Activated naive CD8-positive, alpha-beta T cell (primary cell): ENCODE data around the gene PDE4D.
"Not testable (repeated sequence)": the region's sequence is repeated elsewhere in the genome, so short reads cannot be mapped to it uniquely, and the experiment has no call there.

Experiments used
- H3K27ac Mint-ChIP-seq: one replicate; pipeline ENCODE4 v1.8.0; 2021; ENCODE audit warnings: mixed read lengths
- H3K27me3 Mint-ChIP-seq: one replicate; pipeline ENCODE4 v1.8.0; 2021; ENCODE audit warnings: mixed read lengths
- H3K36me3 Mint-ChIP-seq: one replicate; pipeline ENCODE4 v1.8.0; 2021; ENCODE audit warnings: mixed read lengths
- H3K4me1 Mint-ChIP-seq: one replicate; pipeline ENCODE4 v1.8.0; 2021; ENCODE audit warnings: low read depth, mixed read lengths
- H3K4me3 Mint-ChIP-seq: one replicate; pipeline ENCODE4 v1.8.0; 2021; ENCODE audit warnings: mild to moderate bottlenecking, mixed read lengths
- H3K9me3 Mint-ChIP-seq: one replicate; pipeline ENCODE4 v1.8.0; 2021; ENCODE audit warnings: low read depth, mixed read lengths

The PDE4D gene

GRCh38 chr5:59003641-59004040 lies 889.9 kb downstream of the PDE4D start:
- H3K27me3 Mint-ChIP-seq = no peaks in the 10 kb centered on the region
- H3K36me3 Mint-ChIP-seq = peaks cover 3% of the 10 kb centered on the region
- no peak overlapping the region for H3K4me3 Mint-ChIP-seq
- H3K27ac Mint-ChIP-seq = no peak overlapping the region
- no peaks in the 10 kb centered on the region for H3K9me3 Mint-ChIP-seq
- H3K4me1 Mint-ChIP-seq = peaks cover 72% of the 10 kb centered on the region

GRCh38 chr5:59003124-59003523 lies 890.4 kb downstream of the PDE4D start:
- H3K4me3 Mint-ChIP-seq = no peak overlapping the region
- H3K27me3 Mint-ChIP-seq = no peaks in the 10 kb centered on the region

GRCh38 chr5:59002162-59002825 lies 891.2 kb downstream of the PDE4D start:
- H3K4me1 Mint-ChIP-seq = peaks cover 64% of the 10 kb centered on the region
- no peaks in the 10 kb centered on the region for H3K9me3 Mint-ChIP-seq
- peaks cover 3% of the 10 kb centered on the region for H3K36me3 Mint-ChIP-seq
- no peaks in the 10 kb centered on the region for H3K27me3 Mint-ChIP-seq
- H3K27ac Mint-ChIP-seq = no peak overlapping the region
- no peak overlapping the region for H3K4me3 Mint-ChIP-seq

More at GRCh38 chr5:59003124-59003523, 890.4 kb downstream of the PDE4D start:
- H3K27ac Mint-ChIP-seq = no peak overlapping the region
- H3K4me1 Mint-ChIP-seq = peaks cover 70% of the 10 kb centered on the region
- no peaks in the 10 kb centered on the region for H3K9me3 Mint-ChIP-seq
- H3K36me3 Mint-ChIP-seq = peaks cover 3% of the 10 kb centered on the region

GRCh38 chr5:59001716-59002115 lies 891.8 kb downstream of the PDE4D start:
- Mint-ChIP-seq H3K9me3 (no peaks in the 10 kb centered on the region), H3K27ac (peak overlapping the region; percentile 4), H3K36me3 (peaks cover 3% of the 10 kb centered on the region), H3K27me3 (no peaks in the 10 kb centered on the region), H3K4me3 (no peak overlapping the region), H3K4me1 (peaks cover 67% of the 10 kb centered on the region)

GRCh38 chr5:59001154-59001553 lies 892.4 kb downstream of the PDE4D start:
- Mint-ChIP-seq H3K9me3 (no peaks in the 10 kb centered on the region), H3K4me1 (peaks cover 65% of the 10 kb centered on the region), H3K27me3 (no peaks in the 10 kb centered on the region), H3K4me3 (no peak overlapping the region), H3K36me3 (peaks cover 6% of the 10 kb centered on the region), H3K27ac (peak overlapping the region; percentile 4)

GRCh38 chr5:59000211-59000610 lies 893.3 kb downstream of the PDE4D start:
- no peak overlapping the region for H3K4me3 Mint-ChIP-seq
- H3K9me3 Mint-ChIP-seq = no peaks in the 10 kb centered on the region
- H3K36me3 Mint-ChIP-seq = peaks cover 9% of the 10 kb centered on the region
- H3K27me3 Mint-ChIP-seq = no peaks in the 10 kb centered on the region
- H3K27ac Mint-ChIP-seq = no peak overlapping the region
- H3K4me1 Mint-ChIP-seq = peaks cover 57% of the 10 kb centered on the region

- Mint-ChIP-seq H3K36me3 (peaks cover 9% of the 10 kb centered on the region), H3K27ac (no peak overlapping the region), H3K27me3 (no peaks in the 10 kb centered on the region), H3K9me3 (no peaks in the 10 kb centered on the region), H3K4me3 (no peak overlapping the region), H3K4me1 (peaks cover 54% of the 10 kb centered on the region)
These were observed 893.7 kb downstream of the PDE4D start for GRCh38 chr5:58999804-59000203.

- H3K4me1 Mint-ChIP-seq = peaks cover 49% of the 10 kb centered on the region
- H3K27ac Mint-ChIP-seq = no peak overlapping the region
These were observed 895.0 kb downstream of the PDE4D start for GRCh38 chr5:58998544-58998943.

GRCh38 chr5:58995779-58996178 lies 897.7 kb downstream of the PDE4D start:
- Mint-ChIP-seq H3K4me1 (peaks cover 24% of the 10 kb centered on the region), H3K36me3 (peaks cover 14% of the 10 kb centered on the region)
- H3K4me3 Mint-ChIP-seq, H3K27me3 Mint-ChIP-seq, H3K9me3 Mint-ChIP-seq, H3K27ac Mint-ChIP-seq: not testable (repeated sequence)

More at GRCh38 chr5:58998544-58998943, 895.0 kb downstream of the PDE4D start:
- Mint-ChIP-seq H3K4me3 (no peak overlapping the region), H3K27me3 (no peaks in the 10 kb centered on the region), H3K9me3 (no peaks in the 10 kb centered on the region), H3K36me3 (peaks cover 9% of the 10 kb centered on the region)

- Mint-ChIP-seq H3K27ac (no peak overlapping the region), H3K4me3 (no peak overlapping the region), H3K36me3 (peaks cover 14% of the 10 kb centered on the region), H3K27me3 (no peaks in the 10 kb centered on the region), H3K9me3 (no peaks in the 10 kb centered on the region), H3K4me1 (peaks cover 9% of the 10 kb centered on the region)
These were observed 900.1 kb downstream of the PDE4D start for GRCh38 chr5:58993461-58993860.

GRCh38 chr5:58988938-58989337 lies 904.6 kb downstream of the PDE4D start:
- Mint-ChIP-seq H3K4me3 (no peak overlapping the region), H3K27ac (no peak overlapping the region), H3K27me3 (no peaks in the 10 kb centered on the region), H3K4me1 (peaks cover under 1% of the 10 kb centered on the region), H3K36me3 (peaks cover 19% of the 10 kb centered on the region), H3K9me3 (no peaks in the 10 kb centered on the region)

- H3K27me3 Mint-ChIP-seq = no peaks in the 10 kb centered on the region
- no peaks in the 10 kb centered on the region for H3K9me3 Mint-ChIP-seq
- H3K27ac Mint-ChIP-seq = no peak overlapping the region
- peaks cover 27% of the 10 kb centered on the region for H3K36me3 Mint-ChIP-seq
- H3K4me3 Mint-ChIP-seq = no peak overlapping the region
- no peaks in the 10 kb centered on the region for H3K4me1 Mint-ChIP-seq
These were observed 906.3 kb downstream of the PDE4D start for GRCh38 chr5:58987193-58987592.

GRCh38 chr5:58986281-58986680 lies 907.2 kb downstream of the PDE4D start:
- Mint-ChIP-seq H3K36me3 (peaks cover 23% of the 10 kb centered on the region), H3K27me3 (no peaks in the 10 kb centered on the region), H3K27ac (no peak overlapping the region), H3K9me3 (no peaks in the 10 kb centered on the region), H3K4me3 (no peak overlapping the region), H3K4me1 (no peaks in the 10 kb centered on the region)

- Mint-ChIP-seq H3K27me3 (no peaks in the 10 kb centered on the region), H3K4me3 (no peak overlapping the region), H3K27ac (no peak overlapping the region), H3K4me1 (no peaks in the 10 kb centered on the region), H3K9me3 (no peaks in the 10 kb centered on the region), H3K36me3 (peaks cover 26% of the 10 kb centered on the region)
These were observed 907.8 kb downstream of the PDE4D start for GRCh38 chr5:58985759-58986158.

- peaks cover 28% of the 10 kb centered on the region for H3K36me3 Mint-ChIP-seq
- H3K9me3 Mint-ChIP-seq = no peaks in the 10 kb centered on the region
- no peaks in the 10 kb centered on the region for H3K4me1 Mint-ChIP-seq
- no peaks in the 10 kb centered on the region for H3K27me3 Mint-ChIP-seq
- no peak overlapping the region for H3K27ac Mint-ChIP-seq
- H3K4me3 Mint-ChIP-seq = no peak overlapping the region
These were observed 908.2 kb downstream of the PDE4D start for GRCh38 chr5:58985311-58985710.
